Choroid plexus epithelial cell (primary cell): ENCODE measurements around the gene RNF175.
"Not testable (repeated sequence)": the region's sequence is repeated elsewhere in the genome, so short reads cannot be mapped to it uniquely, and the experiment has no call there.

Experiments
- DNase-seq: peaks from one replicate; pipeline ENCODE4 v3.0.0-alpha.2; 2010; ENCODE audit warnings: low read depth
- H3K4me3 ChIP-seq: 2 replicates; pipeline ENCODE4 v1.5.1; 2011; ENCODE audit warnings: low read depth, mild to moderate bottlenecking, control low read depth, low read length, moderate library complexity
- CTCF ChIP-seq: conservative IDR thresholded peaks from 2 replicates; pipeline ENCODE4 v1.5.1; 2011; ENCODE audit warnings: low read depth, mild to moderate bottlenecking, control low read depth, inconsistent platforms, low read length, moderate library complexity

RNF175 gene

GRCh38 chr4:153669838-153670237, 90.0 kb downstream of the RNF175 start:
- no peak for DNase-seq
- no peak for TF ChIP-seq CTCF
- H3K4me3 ChIP-seq = no peak overlapping the region

- no peak for DNase-seq
- no peak for TF ChIP-seq CTCF
- no peak overlapping the region for H3K4me3 ChIP-seq
Observed at GRCh38 chr4:153668647-153669046, 91.2 kb downstream of the RNF175 start.

- not testable (repeated sequence) for DNase-seq, H3K4me3 ChIP-seq
Observed at GRCh38 chr4:153666505-153666904, 93.3 kb downstream of the RNF175 start.

- no peak for DNase-seq
- no peak for TF ChIP-seq CTCF
- H3K4me3 ChIP-seq = no peak overlapping the region
Observed at GRCh38 chr4:153663667-153664066, 96.2 kb downstream of the RNF175 start.

GRCh38 chr4:153661908-153662307, 97.9 kb downstream of the RNF175 start:
- no peak for TF ChIP-seq CTCF
- DNase-seq = no peak
- no peak overlapping the region for H3K4me3 ChIP-seq

GRCh38 chr4:153661215-153661822, 98.5 kb downstream of the RNF175 start:
- no peak for TF ChIP-seq CTCF
- no peak overlapping the region for H3K4me3 ChIP-seq
- peak; percentile 73 for DNase-seq
